ENCODE results near the gene YAP1.

Gene YAP1

DNA sequence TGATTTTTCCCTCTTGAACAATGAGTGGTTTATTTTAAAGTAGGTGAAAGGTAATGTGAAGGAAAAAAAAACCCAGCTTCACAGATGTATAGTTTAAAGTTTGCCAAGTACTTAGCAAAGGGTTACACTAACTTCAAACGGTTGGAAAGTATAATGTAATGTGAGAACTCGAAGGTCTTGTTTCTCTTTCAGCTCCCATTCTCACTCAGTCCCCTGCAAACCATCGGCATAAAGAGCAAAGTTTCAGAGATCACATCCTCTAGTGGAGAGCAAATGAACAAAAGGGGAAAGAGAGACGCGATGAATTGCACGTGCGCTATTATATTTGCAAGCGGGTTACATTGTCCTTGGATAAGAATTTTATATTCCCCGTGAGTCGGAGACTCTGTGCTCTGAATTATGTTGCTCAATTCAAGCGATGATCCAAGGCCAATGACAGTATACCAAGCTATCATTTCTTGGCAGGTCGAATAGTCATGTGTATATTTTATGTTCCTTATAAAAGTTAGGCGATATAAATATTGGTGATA lies 169.5 kb downstream of the YAP1 start:
- DNase-seq (ENCODE audit: low read depth, low spot score): no peak

DNA sequence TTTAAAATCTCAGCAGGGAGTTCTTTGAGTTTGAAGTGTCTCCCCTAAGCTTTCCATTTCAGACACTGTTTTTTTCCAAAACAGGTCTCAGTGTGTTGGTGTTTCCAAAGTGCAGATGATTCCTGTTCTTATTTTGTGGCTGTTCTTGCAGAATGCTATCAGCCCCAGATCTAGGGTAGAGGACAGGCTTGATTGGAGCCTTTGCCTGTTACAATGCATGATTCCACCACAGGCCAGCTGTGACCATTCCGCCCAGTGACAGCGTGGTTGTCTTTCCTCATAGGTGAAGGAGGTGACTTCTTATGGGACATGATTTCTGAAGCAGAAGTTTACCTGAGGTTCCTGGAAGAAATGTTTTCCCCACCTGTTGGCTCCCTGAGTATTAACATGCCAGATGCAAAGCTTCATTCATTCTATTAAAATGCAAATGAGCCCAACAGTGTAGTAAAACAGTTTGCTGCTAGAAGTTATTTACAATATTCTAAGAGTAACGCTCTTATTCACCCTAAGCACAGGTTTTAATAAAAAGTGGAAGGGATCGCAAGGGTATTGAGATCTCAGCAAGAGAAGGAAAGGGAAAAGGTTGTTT lies 170.1 kb downstream of the YAP1 start:
- DNase-seq (ENCODE audit: low read depth, low spot score): no peak
